KMS-11 (cell line): Measurements from ENCODE around the gene PEX11B.

ENCODE experiments used
- H2AFZ ChIP-seq: fragments of 200-600 bp; sonication (generic); 2 replicates; pipeline ENCODE4 v1.6.1; 2016; ENCODE audit warnings: antibody characterized with exemption, mixed run types, low read depth
- H3K27ac ChIP-seq: fragments of 200-600 bp; sonication (generic); 2 replicates; pipeline ENCODE4 v1.6.1; 2016; ENCODE audit warnings: mild to moderate bottlenecking, mixed run types
- H3K27me3 ChIP-seq: fragments of 200-600 bp; sonication (generic); 2 replicates; pipeline ENCODE4 v1.6.1; 2017; ENCODE audit warnings: mild to moderate bottlenecking, low read depth, mixed run types, moderate library complexity; ENCODE audit not compliant: insufficient read depth
- H3K36me3 ChIP-seq: fragments of 200-600 bp; sonication (generic); 2 replicates; pipeline ENCODE4 v1.6.1; 2017; ENCODE audit warnings: mild to moderate bottlenecking, mixed run types; ENCODE audit not compliant: insufficient read depth
- H3K4me1 ChIP-seq: fragments of 200-600 bp; sonication (generic); 2 replicates; pipeline ENCODE4 v1.6.1; 2016; ENCODE audit warnings: mild to moderate bottlenecking, low read depth, mixed run types; ENCODE audit not compliant: poor library complexity, severe bottlenecking
- H3K4me2 ChIP-seq: fragments of 200-600 bp; sonication (generic); 2 replicates; pipeline ENCODE4 v1.7.0; 2016; ENCODE audit warnings: mild to moderate bottlenecking, mixed run types
- H3K4me3 ChIP-seq: fragments of 200-600 bp; sonication (generic); IDR thresholded peaks from 2 replicates; pipeline ENCODE4 v1.6.1; 2017; ENCODE audit warnings: low read depth, low read length, mixed read lengths; ENCODE audit not compliant: insufficient read depth
- H3K79me2 ChIP-seq: fragments of 200-600 bp; sonication (generic); 2 replicates; pipeline ENCODE4 v1.6.1; 2016; ENCODE audit warnings: low read depth, mixed run types; ENCODE audit not compliant: insufficient read depth
- H3K9ac ChIP-seq: fragments of 200-600 bp; sonication (generic); 2 replicates; pipeline ENCODE4 v1.6.1; 2016; ENCODE audit warnings: mild to moderate bottlenecking, mixed run types
- H4K20me1 ChIP-seq: fragments of 200-600 bp; sonication (generic); 2 replicates; pipeline ENCODE4 v1.6.1; 2016; ENCODE audit warnings: mild to moderate bottlenecking, mixed run types; ENCODE audit not compliant: insufficient read depth
- CTCF ChIP-seq: fragments of 200-600 bp; sonication (generic); conservative IDR thresholded peaks from 2 replicates; pipeline ENCODE4 v1.6.1; 2017; ENCODE audit warnings: low read depth, mild to moderate bottlenecking, antibody characterized with exemption, low read length, moderate library complexity, mixed read lengths

The PEX11B gene

GRCh38 chr1:145886816-145887215, 31.7 kb downstream of the PEX11B start:
- no peaks in the 10 kb centered on the region for H3K36me3 ChIP-seq
- no peaks in the 10 kb centered on the region for H3K79me2 ChIP-seq
- H3K4me1 ChIP-seq = peaks cover 15% of the 10 kb centered on the region
- no peak for TF ChIP-seq CTCF
- H3K27me3 ChIP-seq = peaks cover 25% of the 10 kb centered on the region
- no peak overlapping the region for H3K4me3 ChIP-seq
- no peak overlapping the region for H2AFZ ChIP-seq
- H3K27ac ChIP-seq = no peak overlapping the region
- no peaks in the 10 kb centered on the region for H4K20me1 ChIP-seq
- no peak overlapping the region; the same call in 1 of the 2 replicates for H3K4me2 ChIP-seq
- no peak overlapping the region for H3K9ac ChIP-seq

DNA sequence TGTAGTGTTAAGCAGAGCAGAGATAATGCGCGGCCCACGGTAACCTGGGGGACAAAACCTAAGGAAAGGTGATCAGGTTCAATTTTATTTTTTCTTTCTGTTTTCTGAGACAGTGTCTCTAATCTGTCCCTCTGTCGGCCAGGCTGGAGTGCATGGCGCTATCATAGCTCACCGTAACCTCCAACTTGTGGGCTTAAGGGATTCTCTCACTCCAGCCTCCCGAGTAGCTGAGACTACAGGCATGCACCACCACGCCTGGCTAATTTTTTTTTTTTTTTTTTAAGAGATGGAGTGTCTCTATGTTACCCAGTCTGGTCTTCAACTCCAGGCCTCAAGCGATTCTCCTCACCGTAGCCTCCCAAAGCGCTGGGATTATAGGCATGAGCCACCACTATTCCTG, 32.1 kb downstream of the PEX11B start:
- H2AFZ ChIP-seq = peak overlapping the region; percentile 95

GRCh38 chr1:145885738-145886287, 32.7 kb downstream of the PEX11B start, which contains the start of gene ANKRD35:
Gene ANKRD35, minus strand, starts transcription at chr1:145885866. Its CDS starts 108 bp downstream, at chr1:145885758.
- H3K36me3 ChIP-seq = no peaks in the 10 kb centered on the region
- H3K4me2 ChIP-seq = peak within 1 kb of the TSS; percentile 79
- no peaks in the 10 kb centered on the region for H4K20me1 ChIP-seq
- no peak for TF ChIP-seq CTCF
- no peak within 1 kb of the TSS for H3K9ac ChIP-seq
- H3K4me3 ChIP-seq = peak within 1 kb of the TSS; percentile 96
- peaks cover 25% of the 10 kb centered on the region for H3K27me3 ChIP-seq
- H3K27ac ChIP-seq = no peak within 1 kb of the TSS
- H3K4me1 ChIP-seq = peaks cover 11% of the 10 kb centered on the region
- no peaks in the 10 kb centered on the region for H3K79me2 ChIP-seq
- H2AFZ ChIP-seq = peak within 1 kb of the TSS; percentile 95

More for the DNA sequence above, 32.1 kb downstream of the PEX11B start:
- H3K27me3 ChIP-seq = peaks cover 25% of the 10 kb centered on the region
- H3K79me2 ChIP-seq = no peaks in the 10 kb centered on the region
- no peak overlapping the region for H3K27ac ChIP-seq
- H3K36me3 ChIP-seq = no peaks in the 10 kb centered on the region
- no peaks in the 10 kb centered on the region for H4K20me1 ChIP-seq
- peaks cover 11% of the 10 kb centered on the region for H3K4me1 ChIP-seq
- H3K9ac ChIP-seq = no peak overlapping the region
- peak overlapping the region; percentile 96 for H3K4me3 ChIP-seq
- H3K4me2 ChIP-seq = peak overlapping the region; percentile 79
- no peak for TF ChIP-seq CTCF

- Histone ChIP-seq H3K4me1 (peaks cover 18% of the 10 kb centered on the region), H3K4me2 (no peak overlapping the region), H3K27me3 (peaks cover 25% of the 10 kb centered on the region), H4K20me1 (no peaks in the 10 kb centered on the region), H3K4me3 (no peak overlapping the region), H3K79me2 (no peaks in the 10 kb centered on the region), H2AFZ (0 out of 2 replicates have a peak overlapping the region, but pooled peaks have one; percentile 95), H3K36me3 (no peaks in the 10 kb centered on the region), H3K9ac (no peak overlapping the region), H3K27ac (no peak overlapping the region)
- no peak for TF ChIP-seq CTCF
Observed at GRCh38 chr1:145884675-145885074, 33.8 kb downstream of the PEX11B start.
